ENCODE results near the gene UBTD1. TPM values are rescaled to one million over a fixed set of nuclear protein-coding genes. Genes with fewer than 3 reads are reported as not detected.

Gene UBTD1
- total and polyA plus RNA-seq, 7 experiments from 2014 or later: 0.94 to 4.2 (median 2.1) TPM

DNA sequence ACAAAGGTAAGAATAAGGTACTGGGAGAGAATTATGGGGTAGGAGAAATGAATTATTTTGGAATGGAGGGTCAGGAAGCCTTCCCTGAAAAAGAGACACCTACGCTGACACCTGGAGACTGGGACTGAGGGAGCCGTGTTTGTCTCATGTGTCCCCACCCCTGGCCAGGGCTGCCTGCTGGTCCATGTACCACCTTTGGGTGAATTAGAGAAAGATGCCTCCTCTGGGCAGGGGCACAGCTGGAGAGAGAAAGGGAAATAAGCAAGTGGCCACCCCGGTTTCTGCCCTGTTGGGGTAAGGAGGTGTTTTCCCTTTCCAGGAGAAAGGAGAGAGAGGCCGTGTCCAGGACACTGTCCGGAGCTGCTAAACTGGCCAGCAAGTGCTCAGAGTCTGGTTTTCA, 21.8 kb downstream of the UBTD1 start:
- no peaks in the 10 kb centered on the region for H3K9me3 ChIP-seq (ENCODE audit: control insufficient read depth in 2 of 3, low read length in 3 of 3)
- H3K36me3 ChIP-seq (ENCODE audit: control insufficient read depth in 2 of 3, insufficient read depth in 3 of 3, low read length in 3 of 3): no peaks in the 10 kb centered on the region
- H3K27ac ChIP-seq (ENCODE audit: low read depth, low read length): no peak overlapping the region
- ATAC-seq (no peak), DNase-seq (no peak)
- no peak overlapping the region for H3K4me3 ChIP-seq (ENCODE audit: low read length)
- ChIA-PET POLR2A (no interaction called here), CTCF (interaction anchor here (1.6 kb wide), 1 partner anchor 37 kb away, joined by 4 read pairs; no protein-coding TSS in a partner anchor)
- Mint-ChIP-seq H3K9me3 (no peaks in the 10 kb centered on the region), H3K27ac (peak overlapping the region in 1 of 9 donors; percentile 51), H3K4me3 (no peak overlapping the region), H3K4me1 (peaks cover 0 to 4% (median 0%) of the 10 kb centered on the region in 7 donors), H3K27me3 (peaks cover 0 to 12% (median 0%) of the 10 kb centered on the region in 5 donors), H3K36me3 (no peaks in the 10 kb centered on the region)
- H3K27me3 ChIP-seq (ENCODE audit: control insufficient read depth in 2 of 2, insufficient read depth in 2 of 2, low read length in 2 of 2): no peaks in the 10 kb centered on the region
- intact Hi-C loops (cut with micrococcal nuclease): no loop called here
- H3K4me1 ChIP-seq (ENCODE audit: control insufficient read depth in 2 of 2, insufficient read depth in 2 of 2, low read length in 2 of 2): no peaks in the 10 kb centered on the region

- H3K27me3 Mint-ChIP-seq: peaks cover 0 to 10% (median 0%) of the 10 kb centered on the region in 5 donors
- Histone ChIP-seq H3K9me3 (ENCODE audit: control insufficient read depth in 2 of 3, low read length in 3 of 3) (no peaks in the 10 kb centered on the region), H3K27ac (ENCODE audit: low read depth, low read length) (no peak overlapping the region), H3K4me3 (ENCODE audit: low read length) (no peak overlapping the region), H3K36me3 (ENCODE audit: control insufficient read depth in 2 of 3, insufficient read depth in 3 of 3, low read length in 3 of 3) (no peaks in the 10 kb centered on the region), H3K27me3 (ENCODE audit: control insufficient read depth in 2 of 2, insufficient read depth in 2 of 2, low read length in 2 of 2) (no peaks in the 10 kb centered on the region), H3K4me1 (ENCODE audit: control insufficient read depth in 2 of 2, insufficient read depth in 2 of 2, low read length in 2 of 2) (no peaks in the 10 kb centered on the region)
- no peak overlapping the region for H3K4me3 Mint-ChIP-seq
- ATAC-seq (no peak), DNase-seq (no peak)
- H3K9me3 Mint-ChIP-seq: no peaks in the 10 kb centered on the region
- intact Hi-C loops (cut with micrococcal nuclease): no loop called here
- H3K36me3 Mint-ChIP-seq: no peaks in the 10 kb centered on the region
- ChIA-PET POLR2A (no interaction called here), CTCF (interaction anchor here (0.7 to 1.6 kb wide), 2 partner anchors 24 to 38 kb away, joined by 3 to 4 read pairs; no protein-coding TSS in a partner anchor)
- H3K4me1 Mint-ChIP-seq: peaks cover 0 to 4% (median 0%) of the 10 kb centered on the region in 7 donors
- peak overlapping the region in 1 of 9 donors; percentile 51 for H3K27ac Mint-ChIP-seq
Measured at GRCh38 chr10:97520978-97521761, 22.4 kb downstream of the UBTD1 start.

GRCh38 chr10:97522071-97522470, 23.3 kb downstream of the UBTD1 start:
- H3K27ac ChIP-seq (ENCODE audit: low read depth, low read length): no peak overlapping the region
- H3K9me3 Mint-ChIP-seq: no peaks in the 10 kb centered on the region

DNA sequence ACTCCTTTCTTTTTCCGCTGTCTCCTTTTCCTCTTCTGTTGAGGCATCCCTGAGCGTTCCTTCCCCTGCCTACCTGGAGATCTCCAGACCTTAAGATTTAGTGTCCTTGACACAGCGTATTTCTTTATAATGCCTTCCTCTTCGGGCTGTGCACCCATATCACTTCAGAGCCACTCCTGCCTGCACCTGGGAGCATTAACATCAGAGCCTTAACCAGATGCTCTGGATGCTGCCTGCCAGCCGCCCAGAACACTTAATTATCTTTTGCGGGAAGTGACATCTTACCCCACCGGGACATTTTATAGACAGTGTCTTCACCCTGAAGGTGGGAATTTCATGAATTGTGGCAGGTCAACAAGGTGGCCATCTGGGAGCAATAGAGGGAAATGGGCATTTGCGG, 24.2 kb downstream of the UBTD1 start:
- DNase-seq: no peak
- H3K36me3 ChIP-seq (ENCODE audit: control insufficient read depth in 2 of 3, insufficient read depth in 3 of 3, low read length in 3 of 3): no peaks in the 10 kb centered on the region
- no peaks in the 10 kb centered on the region for H3K4me1 Mint-ChIP-seq
- H3K9me3 Mint-ChIP-seq: no peaks in the 10 kb centered on the region
- intact Hi-C loops (cut with micrococcal nuclease): no loop called here
- H3K4me3 Mint-ChIP-seq: no peak overlapping the region
- no peaks in the 10 kb centered on the region for H3K36me3 Mint-ChIP-seq
- no peak overlapping the region for H3K27ac Mint-ChIP-seq
- no peak for ATAC-seq
- no peak overlapping the region for H3K4me3 ChIP-seq (ENCODE audit: low read length)
- POLR2A ChIA-PET: no interaction called here
- no peaks in the 10 kb centered on the region for H3K4me1 ChIP-seq (ENCODE audit: control insufficient read depth in 2 of 2, insufficient read depth in 2 of 2, low read length in 2 of 2)
- no peaks in the 10 kb centered on the region for H3K9me3 ChIP-seq (ENCODE audit: control insufficient read depth in 2 of 3, low read length in 3 of 3)
- peaks cover 0 to 10% (median 0%) of the 10 kb centered on the region in 5 donors for H3K27me3 Mint-ChIP-seq
- CTCF ChIA-PET: interaction anchor here (0.6 to 1.0 kb wide), 3 partner anchors 10 to 147 kb away, joined by 3 read pairs; no protein-coding TSS in a partner anchor
- H3K27ac ChIP-seq (ENCODE audit: low read depth, low read length): no peak overlapping the region
- no peaks in the 10 kb centered on the region for H3K27me3 ChIP-seq (ENCODE audit: control insufficient read depth in 2 of 2, insufficient read depth in 2 of 2, low read length in 2 of 2)

More at GRCh38 chr10:97522071-97522470, 23.3 kb downstream of the UBTD1 start:
- peaks cover 0 to 1% (median 0%) of the 10 kb centered on the region in 7 donors for H3K4me1 Mint-ChIP-seq
- H3K4me3 Mint-ChIP-seq: no peak overlapping the region
- peaks cover 0 to 10% (median 0%) of the 10 kb centered on the region in 5 donors for H3K27me3 Mint-ChIP-seq
- DNase-seq (no peak), ATAC-seq (no peak)
- intact Hi-C loops (cut with micrococcal nuclease): no loop called here
- CTCF ChIA-PET: interaction anchor here (0.6 to 1.6 kb wide), 4 partner anchors 12 to 146 kb away, joined by 3 to 4 read pairs (median 3); no protein-coding TSS in a partner anchor
- no peaks in the 10 kb centered on the region for H3K27me3 ChIP-seq (ENCODE audit: control insufficient read depth in 2 of 2, insufficient read depth in 2 of 2, low read length in 2 of 2)
- POLR2A ChIA-PET: interaction anchor here (0.6 kb wide), 1 partner anchor 9 kb away, joined by 3 read pairs; no protein-coding TSS in a partner anchor
- no peak overlapping the region for H3K4me3 ChIP-seq (ENCODE audit: low read length)
- H3K4me1 ChIP-seq (ENCODE audit: control insufficient read depth in 2 of 2, insufficient read depth in 2 of 2, low read length in 2 of 2): no peaks in the 10 kb centered on the region
- H3K36me3 ChIP-seq (ENCODE audit: control insufficient read depth in 2 of 3, insufficient read depth in 3 of 3, low read length in 3 of 3): no peaks in the 10 kb centered on the region
- H3K27ac Mint-ChIP-seq: peak overlapping the region in 1 of 9 donors; percentile 18
- H3K36me3 Mint-ChIP-seq: no peaks in the 10 kb centered on the region
- no peaks in the 10 kb centered on the region for H3K9me3 ChIP-seq (ENCODE audit: control insufficient read depth in 2 of 3, low read length in 3 of 3)

GRCh38 chr10:97525086-97525485, 26.4 kb downstream of the UBTD1 start:
- H3K4me3 Mint-ChIP-seq: no peak overlapping the region
- DNase-seq (no peak), ATAC-seq (no peak)
- intact Hi-C loops (cut with micrococcal nuclease): no loop called here
- Histone ChIP-seq H3K36me3 (ENCODE audit: control insufficient read depth in 2 of 3, insufficient read depth in 3 of 3, low read length in 3 of 3) (no peaks in the 10 kb centered on the region), H3K4me3 (ENCODE audit: low read length) (no peak overlapping the region), H3K4me1 (ENCODE audit: control insufficient read depth in 2 of 2, insufficient read depth in 2 of 2, low read length in 2 of 2) (no peaks in the 10 kb centered on the region), H3K9me3 (ENCODE audit: control insufficient read depth in 2 of 3, low read length in 3 of 3) (no peaks in the 10 kb centered on the region), H3K27me3 (ENCODE audit: control insufficient read depth in 2 of 2, insufficient read depth in 2 of 2, low read length in 2 of 2) (no peaks in the 10 kb centered on the region), H3K27ac (ENCODE audit: low read depth, low read length) (no peak overlapping the region)
- ChIA-PET POLR2A (no interaction called here), CTCF (interaction anchor here (0.6 kb wide), 1 partner anchor 42 kb away, joined by 4 read pairs; no protein-coding TSS in a partner anchor)
- peaks cover 0 to 5% (median 0%) of the 10 kb centered on the region in 5 donors for H3K36me3 Mint-ChIP-seq
- peaks cover 0 to 5% (median 0%) of the 10 kb centered on the region in 7 donors for H3K4me1 Mint-ChIP-seq
- H3K9me3 Mint-ChIP-seq: peaks cover 0 to 7% (median 0%) of the 10 kb centered on the region in 11 donors
- no peak overlapping the region for H3K27ac Mint-ChIP-seq
- peaks cover 0 to 4% (median 0%) of the 10 kb centered on the region in 5 donors for H3K27me3 Mint-ChIP-seq

DNA sequence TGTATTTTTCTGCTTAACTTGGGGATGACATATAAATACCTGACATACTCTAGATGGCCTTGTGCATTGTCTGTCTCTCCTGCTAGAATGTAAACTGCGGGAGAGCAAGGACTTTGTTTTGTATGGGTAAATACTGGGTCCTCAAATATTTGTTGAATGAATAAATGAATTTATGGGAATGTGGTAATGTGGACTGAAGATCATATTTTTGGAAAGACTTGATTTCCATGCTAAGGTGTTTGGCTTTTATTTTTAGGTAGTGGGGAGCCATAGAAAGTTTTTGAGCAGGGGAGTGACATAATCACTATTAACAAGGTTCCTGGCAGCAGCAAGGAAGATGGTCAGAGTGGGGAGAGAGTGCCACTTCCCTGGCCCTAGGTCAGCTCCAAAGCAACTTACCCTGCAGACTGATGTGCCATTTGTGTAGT, 27.0 kb downstream of the UBTD1 start:
- Mint-ChIP-seq H3K27ac (no peak overlapping the region), H3K4me3 (no peak overlapping the region), H3K4me1 (peaks cover 0 to 5% (median 0%) of the 10 kb centered on the region in 7 donors), H3K9me3 (peaks cover 0 to 7% (median 0%) of the 10 kb centered on the region in 11 donors), H3K36me3 (peaks cover 0 to 5% (median 0%) of the 10 kb centered on the region in 5 donors), H3K27me3 (peaks cover 0 to 2% (median 0%) of the 10 kb centered on the region in 5 donors)
- Histone ChIP-seq H3K9me3 (ENCODE audit: control insufficient read depth in 2 of 3, low read length in 3 of 3) (no peaks in the 10 kb centered on the region), H3K4me1 (ENCODE audit: control insufficient read depth in 2 of 2, insufficient read depth in 2 of 2, low read length in 2 of 2) (no peaks in the 10 kb centered on the region), H3K4me3 (ENCODE audit: low read length) (no peak overlapping the region), H3K36me3 (ENCODE audit: control insufficient read depth in 2 of 3, insufficient read depth in 3 of 3, low read length in 3 of 3) (no peaks in the 10 kb centered on the region), H3K27ac (ENCODE audit: low read depth, low read length) (no peak overlapping the region), H3K27me3 (ENCODE audit: control insufficient read depth in 2 of 2, insufficient read depth in 2 of 2, low read length in 2 of 2) (no peaks in the 10 kb centered on the region)
- intact Hi-C loops (cut with micrococcal nuclease): no loop called here
- ChIA-PET CTCF (no interaction called here), POLR2A (no interaction called here)
- DNase-seq (no peak), ATAC-seq (no peak)
